SK-N-SH (cell line): ENCODE results near the gene ELK1. TPM values are rescaled to one million over a fixed set of nuclear protein-coding genes. Genes with fewer than 3 reads are reported as not detected.

Source experiments
- CTCF ChIA-PET: fragments of 300-600, 350-600 bp; formaldehyde crosslinking; extraction: SDS; loops from one replicate; lab custom pipeline; 2021; lab: Yijun Ruan, JAX
- POLR2A ChIA-PET: fragments of 350-600 bp; sonication (Branson Sonifier 250); formaldehyde crosslinking; extraction: SDS; loops from one replicate; lab custom pipeline; 2020; ENCODE audit warnings: antibody characterized with exemption, inconsistent platforms; lab: Yijun Ruan, JAX
- DNase-seq: peaks from one replicate; pipeline ENCODE4 v3.0.0; 2012
- H2AFZ ChIP-seq: fragments of 200-600 bp; sonication (generic); 2 replicates; pipeline ENCODE4 v1.8.1; 2016; ENCODE audit warnings: antibody characterized with exemption, mild to moderate bottlenecking, low read depth
- H3F3A ChIP-seq: fragments of 200-600 bp; sonication (generic); replicated peaks from 2 replicates; pipeline ENCODE3; 2016; ENCODE audit warnings: antibody characterized with exemption, mild to moderate bottlenecking; ENCODE audit not compliant: insufficient read depth
- H3K27ac ChIP-seq, 2 experiments: fragments of 200-500 bp in 1 of 2; fragments of 200-600 bp in 1 of 2; sonication (Bioruptor generic) in 1 of 2; sonication (generic), shearing (Covaris generic) in 1 of 2; 2 replicates each; pipeline versions ENCODE4 v1.5.1 to v1.6.1; 2014 to 2016; ENCODE audit warnings: low read depth in 2 of 2, inconsistent platforms in 1 of 2, low read length in 1 of 2, mild to moderate bottlenecking in 1 of 2, mixed read lengths in 1 of 2
- H3K27me3 ChIP-seq: fragments of 200-600 bp; sonication (generic), shearing (Covaris generic); 2 replicates; pipeline ENCODE4 v1.6.1; 2016; ENCODE audit warnings: mixed run types; ENCODE audit not compliant: insufficient read depth
- H3K36me3 ChIP-seq, 2 experiments: fragments of 200-500 bp in 1 of 2; fragments of 200-600 bp in 1 of 2; sonication (Bioruptor generic) in 1 of 2; sonication (generic) in 1 of 2; replicated peaks in 1 of 2; 2 replicates each; pipeline versions ENCODE3 to v1.5.1; 2014 to 2016; ENCODE audit warnings: low read length in 1 of 2, mild to moderate bottlenecking in 1 of 2; ENCODE audit not compliant: insufficient read depth in 2 of 2, control insufficient read depth in 1 of 2
- H3K4me1 ChIP-seq, 2 experiments: fragments of 200-500 bp in 1 of 2; fragments of 200-600 bp in 1 of 2; sonication (Bioruptor generic) in 1 of 2; sonication (generic), shearing (Covaris generic) in 1 of 2; 2 replicates each; pipeline versions ENCODE4 v1.5.1 to v1.6.1; 2014 to 2016; ENCODE audit warnings: low read depth in 1 of 2, low read length in 1 of 2, mixed run types in 1 of 2; ENCODE audit not compliant: insufficient read depth in 2 of 2, control insufficient read depth in 1 of 2
- H3K4me2 ChIP-seq: fragments of 200-600 bp; sonication (generic), shearing (Covaris generic); 2 replicates; pipeline ENCODE4 v1.6.1; 2017; ENCODE audit warnings: mixed run types
- H3K4me3 ChIP-seq, 2 experiments: fragments of 200-500 bp in 1 of 2; fragments of 200-600 bp in 1 of 2; sonication (Bioruptor generic) in 1 of 2; sonication (generic), shearing (Covaris generic) in 1 of 2; 2 replicates each; pipeline versions ENCODE4 v1.5.1 to v1.8.1; 2014 to 2016; ENCODE audit warnings: low read depth in 2 of 2, inconsistent platforms in 1 of 2, low read length in 1 of 2, mild to moderate bottlenecking in 1 of 2, mixed read lengths in 1 of 2, moderate library complexity in 1 of 2
- H3K79me2 ChIP-seq: fragments of 200-600 bp; sonication (generic); 2 replicates; pipeline ENCODE4 v1.8.1; 2017; ENCODE audit warnings: mild to moderate bottlenecking; ENCODE audit not compliant: insufficient read depth
- H3K9ac ChIP-seq: fragments of 200-600 bp; sonication (generic); 2 replicates; pipeline ENCODE4 v1.6.1; 2017; ENCODE audit warnings: mixed run types
- H3K9me2 ChIP-seq: fragments of 200-600 bp; sonication (generic); 2 replicates; pipeline ENCODE4 v1.6.1; 2017; ENCODE audit warnings: mixed run types
- H3K9me3 ChIP-seq: fragments of 200-600 bp; sonication (generic); 2 replicates; pipeline ENCODE4 v1.6.1; 2017; ENCODE audit warnings: mixed run types, mild to moderate bottlenecking, moderate library complexity
- H4K20me1 ChIP-seq: fragments of 200-600 bp; sonication (generic); 2 replicates; pipeline ENCODE4 v1.6.1; 2017; ENCODE audit warnings: mild to moderate bottlenecking, mixed run types; ENCODE audit not compliant: insufficient read depth
- CTCF ChIP-seq: fragments of 200-600 bp; sonication (generic); IDR thresholded peaks from 2 replicates; pipeline ENCODE4 v1.6.1; 2017; ENCODE audit warnings: antibody characterized with exemption, mild to moderate bottlenecking, moderate library complexity
- ELF1 ChIP-seq: IDR thresholded peaks from 2 replicates; pipeline ENCODE4 v1.4.0; 2012
- GABPA ChIP-seq: IDR thresholded peaks from 2 replicates; pipeline ENCODE4 v1.4.0; 2012; ENCODE audit warnings: low read depth, mild to moderate bottlenecking
- MAX ChIP-seq: IDR thresholded peaks from 2 replicates; pipeline ENCODE4 v1.4.0; 2012; ENCODE audit warnings: low read depth
- NRF1 ChIP-seq: IDR thresholded peaks from 2 replicates; pipeline ENCODE4 v1.6.1; 2012; ENCODE audit warnings: low read depth, mild to moderate bottlenecking, low read length
- POLR2AphosphoS5 ChIP-seq: IDR thresholded peaks from 2 replicates; pipeline ENCODE4 v1.6.1; 2012; ENCODE audit warnings: low read depth, low read length
- RCOR1 ChIP-seq: fragments of 150-350 bp; IDR thresholded peaks from 2 replicates; pipeline ENCODE4 v1.6.1; 2017; ENCODE audit warnings: antibody characterized with exemption, low read length
- SMC3 ChIP-seq: IDR thresholded peaks from 2 replicates; pipeline ENCODE4 v1.6.1; 2012; ENCODE audit warnings: low read depth, low read length, improper control_type of control experiment
- TCF12 ChIP-seq: IDR thresholded peaks from 2 replicates; pipeline ENCODE4 v1.4.0; 2012
- YY1 ChIP-seq: IDR thresholded peaks from 2 replicates; pipeline ENCODE4 v1.4.0; 2012; ENCODE audit warnings: low read depth, mild to moderate bottlenecking
- WGBS: methylation state at CpG from one replicate; pipeline ENCODE4 v1.1.6; 2017; ENCODE audit warnings: low lambda C conversion rate; 5-methylcytosine and 5-hydroxymethylcytosine counted together
- polyA plus RNA-seq, 3 experiments: library from polyadenylated mRNA; depleted of rRNA; stranded (reverse); fragments of >200 nt; gene quantifications; 2 replicates each; pipeline ENCODE4 v1.2.3, GENCODE V29; 2012

ELK1 gene
- polyA plus RNA-seq, 1 of the 3 experiments (the other 2 are of a cell fraction) = 14.6 TPM

- H3K9me2 ChIP-seq = no peaks in the 10 kb centered on the region
- no peak overlapping the region for H3K27ac ChIP-seq
- TF ChIP-seq YY1 (no peak), ELF1 (no peak), RCOR1 (no peak), GABPA (no peak), NRF1 (no peak)
- H3K36me3 ChIP-seq = no peaks in the 10 kb centered on the region
- H4K20me1 ChIP-seq = no peaks in the 10 kb centered on the region
- H2AFZ ChIP-seq = no peak overlapping the region
- CTCF ChIA-PET = interaction anchor here (1.3 kb wide), 1 partner anchor 48 kb away, joined by 4 read pairs; no protein-coding TSS in a partner anchor
- no peak overlapping the region for H3K4me2 ChIP-seq
- H3K27me3 ChIP-seq = no peaks in the 10 kb centered on the region
- no peaks in the 10 kb centered on the region for H3F3A ChIP-seq
- no peak overlapping the region for H3K4me3 ChIP-seq
- H3K79me2 ChIP-seq = no peaks in the 10 kb centered on the region
- no peak overlapping the region for H3K9ac ChIP-seq
- POLR2A ChIA-PET = no interaction called here
- H3K9me3 ChIP-seq = no peaks in the 10 kb centered on the region
- WGBS = 34% methylated on average over 2 of the region's 2 CpGs
- DNase-seq = no peak
- no peaks in the 10 kb centered on the region for H3K4me1 ChIP-seq
Observed at GRCh38 chrX:47596256-47596655, 54.1 kb downstream of the ELK1 start.

- H4K20me1 ChIP-seq = no peaks in the 10 kb centered on the region
- H3K4me1 ChIP-seq = no peaks in the 10 kb centered on the region
- no peak overlapping the region for H3K9ac ChIP-seq
- H3K36me3 ChIP-seq = no peaks in the 10 kb centered on the region
- CTCF ChIA-PET = interaction anchor here (1.3 kb wide), 1 partner anchor 48 kb away, joined by 4 read pairs; no protein-coding TSS in a partner anchor
- H3F3A ChIP-seq = no peaks in the 10 kb centered on the region
- WGBS = 29% methylated on average over 1 of the region's 1 CpG
- no peak overlapping the region for H2AFZ ChIP-seq
- H3K9me2 ChIP-seq = no peaks in the 10 kb centered on the region
- no peak overlapping the region for H3K4me2 ChIP-seq
- H3K27me3 ChIP-seq = no peaks in the 10 kb centered on the region
- no peak for DNase-seq
- no peak overlapping the region for H3K27ac ChIP-seq
- H3K4me3 ChIP-seq = no peak overlapping the region
- H3K9me3 ChIP-seq = no peaks in the 10 kb centered on the region
- TF ChIP-seq MAX (no peak), NRF1 (no peak), POLR2AphosphoS5 (no peak), YY1 (no peak), TCF12 (no peak), SMC3 (no peak)
- POLR2A ChIA-PET = no interaction called here
- H3K79me2 ChIP-seq = no peaks in the 10 kb centered on the region
Observed at GRCh38 chrX:47595716-47596251, 54.6 kb downstream of the ELK1 start.

- H4K20me1 ChIP-seq = no peaks in the 10 kb centered on the region
- H3K4me3 ChIP-seq = no peak overlapping the region
- no peak overlapping the region for H2AFZ ChIP-seq
- DNase-seq = no peak
- CTCF ChIA-PET = no interaction called here
- no peak for TF ChIP-seq CTCF
- TF ChIP-seq, all 33 proteins: peak for 0
- no peaks in the 10 kb centered on the region for H3K9me3 ChIP-seq
- H3K36me3 ChIP-seq = no peaks in the 10 kb centered on the region
- H3K4me2 ChIP-seq = no peak overlapping the region
- H3K79me2 ChIP-seq = no peaks in the 10 kb centered on the region
- H3F3A ChIP-seq = no peaks in the 10 kb centered on the region
- POLR2A ChIA-PET = no interaction called here
- 30% methylated on average over 4 of the region's 4 CpGs for WGBS
- no peak overlapping the region for H3K9ac ChIP-seq
- H3K27ac ChIP-seq = no peak overlapping the region
- no peaks in the 10 kb centered on the region for H3K9me2 ChIP-seq
- no peaks in the 10 kb centered on the region for H3K27me3 ChIP-seq
- no peaks in the 10 kb centered on the region for H3K4me1 ChIP-seq
Observed at GRCh38 chrX:47593522-47593921, 56.8 kb downstream of the ELK1 start.
